ENCODE measurements around the gene LONP1.
A peak's percentile ranks its signal among the peaks of the same experiment; 100 is the strongest.

Gene LONP1

DNA sequence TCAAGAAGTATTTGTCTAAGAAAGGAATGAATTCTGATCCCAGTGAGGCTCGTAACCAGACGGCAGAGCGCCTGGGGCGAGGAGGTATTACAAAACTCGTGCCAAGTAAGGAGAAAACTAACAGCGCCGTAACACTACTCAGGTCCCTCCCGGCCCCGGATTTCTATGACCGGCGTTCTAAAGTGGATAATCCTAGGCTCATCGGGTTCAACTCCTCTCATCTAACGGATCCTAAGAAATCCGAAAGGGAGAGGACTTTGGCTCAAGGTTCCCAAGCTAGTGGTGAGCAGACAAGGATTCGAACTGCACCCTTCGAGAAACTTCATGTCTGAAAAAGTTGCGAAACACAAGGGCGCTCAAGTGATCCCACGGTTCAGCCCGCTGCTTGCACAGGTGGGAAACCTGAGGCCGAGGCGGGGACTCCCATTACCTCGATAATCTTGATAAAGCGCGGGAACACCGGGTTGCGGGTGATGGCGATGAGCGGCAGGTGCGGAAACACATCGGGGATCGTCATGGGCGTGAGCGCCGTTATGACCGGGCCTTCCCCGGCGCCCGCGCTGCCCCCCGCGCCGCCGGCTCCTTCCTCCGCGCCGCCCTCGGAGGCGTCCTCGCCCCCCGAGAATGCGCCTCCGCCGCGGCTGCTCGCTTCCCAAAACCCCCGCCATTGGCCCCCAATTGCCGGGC is 529 bp downstream of the LONP1 start:
- CTCF ChIA-PET, result interaction anchor here (1.0 to 2.6 kb wide), 2 partner anchors 10 to 31 kb away, joined by 5 to 16 read pairs; partner anchors contain the start of gene RPL36
- peak in 2 of 3 donors; percentile 18 to 24 for DNase-seq
- H3K4me3 ChIP-seq (ENCODE audit: control insufficient read depth in 1 of 7, extremely low read depth in 1 of 7, insufficient read depth in 4 of 7, low read depth in 2 of 7, low read length in 6 of 7), result peak overlapping the region; percentile 65 to 96 (median 92)
- H3K27me3 ChIP-seq (replicated peaks in 2 of 5; ENCODE audit: control insufficient read depth in 4 of 5, insufficient read depth in 5 of 5, low read length in 4 of 5), result no peaks in the 10 kb centered on the region
- H3K9me3 ChIP-seq (ENCODE audit: control extremely low read depth in 1 of 5, control insufficient read depth in 4 of 5, insufficient read depth in 2 of 5, low read depth in 1 of 5, low read length in 4 of 5), result no peaks in the 10 kb centered on the region
- peaks cover 0 to 15% (median 7%) of the 10 kb centered on the region in 4 experiments for H3K36me3 ChIP-seq (ENCODE audit: control insufficient read depth in 4 of 4, insufficient read depth in 4 of 4, low read length in 3 of 4)
- peak overlapping the region; percentile 84 to 93 for H3K27ac ChIP-seq (ENCODE audit: insufficient read depth in 1 of 2, low read depth in 1 of 2, low read length in 2 of 2, poor library complexity in 1 of 2, severe bottlenecking in 2 of 2)
- POLR2A ChIA-PET, result interaction anchor here (0.5 to 1.0 kb wide), 6 partner anchors 8 to 130 kb away, joined by 3 to 8 read pairs (median 4); partner anchors contain the start of gene RPL36
- peaks cover 4 to 26% (median 18%) of the 10 kb centered on the region in 4 experiments for H3K4me1 ChIP-seq (ENCODE audit: control extremely low read depth in 1 of 4, control insufficient read depth in 4 of 4, insufficient read depth in 4 of 4, low read length in 3 of 4)
- WGBS (ENCODE audit: insufficient coverage), result 0% methylated on average over 41 of the region's 58 CpGs

DNA sequence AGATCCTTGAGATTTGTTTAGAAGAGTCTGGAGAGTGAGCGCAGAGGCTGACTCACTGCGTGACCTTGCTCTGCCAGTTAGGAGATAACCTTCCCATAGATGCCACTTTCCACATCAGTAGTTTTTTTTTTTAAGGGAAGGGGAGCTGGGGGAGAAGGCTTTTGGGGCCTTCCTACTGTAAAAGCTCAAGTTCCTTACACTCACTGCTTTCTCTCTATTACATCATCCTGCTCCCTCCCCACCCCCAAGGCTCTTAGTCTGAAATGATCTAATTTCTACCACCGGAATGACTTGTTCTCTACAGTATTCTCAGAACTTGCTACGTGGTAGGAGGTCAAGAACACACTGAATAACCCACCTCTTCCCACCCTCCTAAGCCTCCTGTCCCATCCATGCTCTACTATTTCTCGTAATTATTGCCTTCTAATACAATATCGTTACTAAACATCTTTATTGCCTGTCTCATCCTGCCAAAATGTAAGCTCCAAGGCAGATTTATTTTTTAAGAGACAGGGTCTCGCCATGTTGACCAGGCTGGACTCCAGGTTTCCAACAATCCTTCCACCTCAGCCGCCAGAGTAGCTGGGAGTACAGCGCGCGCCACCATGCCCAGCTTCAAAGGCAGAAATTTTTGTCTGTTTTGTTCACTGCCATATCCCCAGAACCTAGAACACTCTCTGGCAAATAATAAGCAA is 1.2 kb downstream of the LONP1 start:
- Histone ChIP-seq H3K4me1 (ENCODE audit: control extremely low read depth in 1 of 4, control insufficient read depth in 4 of 4, insufficient read depth in 4 of 4, low read length in 3 of 4) (peaks cover 4 to 26% (median 18%) of the 10 kb centered on the region in 4 experiments), H3K27me3 (replicated peaks in 2 of 5; ENCODE audit: control insufficient read depth in 4 of 5, insufficient read depth in 5 of 5, low read length in 4 of 5) (no peaks in the 10 kb centered on the region), H3K36me3 (ENCODE audit: control insufficient read depth in 4 of 4, insufficient read depth in 4 of 4, low read length in 3 of 4) (peaks cover 0 to 20% (median 9%) of the 10 kb centered on the region in 4 experiments), H3K9me3 (ENCODE audit: control extremely low read depth in 1 of 5, control insufficient read depth in 4 of 5, insufficient read depth in 2 of 5, low read depth in 1 of 5, low read length in 4 of 5) (no peaks in the 10 kb centered on the region), H3K27ac (ENCODE audit: insufficient read depth in 1 of 2, low read depth in 1 of 2, low read length in 2 of 2, poor library complexity in 1 of 2, severe bottlenecking in 2 of 2) (peak overlapping the region; percentile 84 to 93), H3K4me3 (ENCODE audit: control insufficient read depth in 1 of 7, extremely low read depth in 1 of 7, insufficient read depth in 4 of 7, low read depth in 2 of 7, low read length in 6 of 7) (peak overlapping the region in 6 of 7 experiments; percentile 65 to 96 (median 92))
- WGBS (ENCODE audit: insufficient coverage), result 41% methylated on average over 6 of the region's 11 CpGs
- CTCF ChIA-PET, result interaction anchor here (0.6 to 1.5 kb wide), 3 partner anchors 10 to 253 kb away, joined by 3 to 5 read pairs (median 5); partner anchors contain the start of gene RPL36
- POLR2A ChIA-PET, result interaction anchor here (0.5 to 0.9 kb wide), 2 partner anchors 28 to 82 kb away, joined by 3 read pairs; no protein-coding TSS in a partner anchor
- peak in 2 of 3 donors; percentile 37 to 43 for DNase-seq

- CTCF ChIA-PET, result interaction anchor here (0.6 to 1.5 kb wide), 2 partner anchors 28 to 254 kb away, joined by 3 to 5 read pairs; partner anchors contain the start of gene RPL36
- Histone ChIP-seq H3K4me1 (ENCODE audit: control extremely low read depth in 1 of 4, control insufficient read depth in 4 of 4, insufficient read depth in 4 of 4, low read length in 3 of 4) (peaks cover 4 to 26% (median 18%) of the 10 kb centered on the region in 4 experiments), H3K4me3 (ENCODE audit: control insufficient read depth in 1 of 7, extremely low read depth in 1 of 7, insufficient read depth in 4 of 7, low read depth in 2 of 7, low read length in 6 of 7) (peak overlapping the region in 4 of 7 experiments; percentile 80 to 96 (median 94)), H3K27ac (ENCODE audit: insufficient read depth in 1 of 2, low read depth in 1 of 2, low read length in 2 of 2, poor library complexity in 1 of 2, severe bottlenecking in 2 of 2) (peak overlapping the region; percentile 84 to 93), H3K36me3 (ENCODE audit: control insufficient read depth in 4 of 4, insufficient read depth in 4 of 4, low read length in 3 of 4) (peaks cover 0 to 24% (median 12%) of the 10 kb centered on the region in 4 experiments), H3K9me3 (ENCODE audit: control extremely low read depth in 1 of 5, control insufficient read depth in 4 of 5, insufficient read depth in 2 of 5, low read depth in 1 of 5, low read length in 4 of 5) (no peaks in the 10 kb centered on the region), H3K27me3 (replicated peaks in 2 of 5; ENCODE audit: control insufficient read depth in 4 of 5, insufficient read depth in 5 of 5, low read length in 4 of 5) (no peaks in the 10 kb centered on the region)
- no peak for DNase-seq
- POLR2A ChIA-PET, result interaction anchor here (0.9 kb wide), 1 partner anchor 27 kb away, joined by 3 read pairs; no protein-coding TSS in a partner anchor
- 97% methylated on average over 10 of the region's 14 CpGs for WGBS (ENCODE audit: insufficient coverage)
Measured at GRCh38 chr19:5718037-5718578, 1.8 kb downstream of the LONP1 start.

- H3K27ac ChIP-seq (ENCODE audit: insufficient read depth in 1 of 2, low read depth in 1 of 2, low read length in 2 of 2, poor library complexity in 1 of 2, severe bottlenecking in 2 of 2), result peak overlapping the region in 1 of 2 experiments; percentile 93
- WGBS (ENCODE audit: insufficient coverage), result 93% methylated on average over 8 of the region's 8 CpGs
- POLR2A ChIA-PET, result interaction anchor here (0.9 kb wide), 1 partner anchor 26 kb away, joined by 3 read pairs; no protein-coding TSS in a partner anchor
Measured at GRCh38 chr19:5717215-5717935, 2.6 kb downstream of the LONP1 start.

GRCh38 chr19:5714816-5715215 is 5.1 kb downstream of the LONP1 start:
- Histone ChIP-seq H3K4me1 (ENCODE audit: control extremely low read depth in 1 of 4, control insufficient read depth in 4 of 4, insufficient read depth in 4 of 4, low read length in 3 of 4) (peaks cover 4 to 21% (median 15%) of the 10 kb centered on the region in 4 experiments), H3K27me3 (replicated peaks in 2 of 5; ENCODE audit: control insufficient read depth in 4 of 5, insufficient read depth in 5 of 5, low read length in 4 of 5) (no peaks in the 10 kb centered on the region), H3K9me3 (ENCODE audit: control extremely low read depth in 1 of 5, control insufficient read depth in 4 of 5, insufficient read depth in 2 of 5, low read depth in 1 of 5, low read length in 4 of 5) (no peaks in the 10 kb centered on the region), H3K27ac (ENCODE audit: insufficient read depth in 1 of 2, low read depth in 1 of 2, low read length in 2 of 2, poor library complexity in 1 of 2, severe bottlenecking in 2 of 2) (no peak overlapping the region), H3K4me3 (ENCODE audit: control insufficient read depth in 1 of 7, extremely low read depth in 1 of 7, insufficient read depth in 4 of 7, low read depth in 2 of 7, low read length in 6 of 7) (no peak overlapping the region), H3K36me3 (ENCODE audit: control insufficient read depth in 4 of 4, insufficient read depth in 4 of 4, low read length in 3 of 4) (peaks cover 13 to 52% (median 33%) of the 10 kb centered on the region in 4 experiments)
- ChIA-PET POLR2A (no interaction called here), CTCF (interaction anchor here (1.2 to 1.6 kb wide), 2 partner anchors 8 to 25 kb away, joined by 3 to 4 read pairs; partner anchors contain the start of gene RPL36)
- no peak for DNase-seq
- 99% methylated on average over 10 of the region's 10 CpGs for WGBS (ENCODE audit: insufficient coverage)

More at GRCh38 chr19:5717215-5717935, 2.6 kb downstream of the LONP1 start:
- H3K4me1 ChIP-seq (ENCODE audit: control extremely low read depth in 1 of 4, control insufficient read depth in 4 of 4, insufficient read depth in 4 of 4, low read length in 3 of 4), result peaks cover 4 to 26% (median 18%) of the 10 kb centered on the region in 4 experiments
- CTCF ChIA-PET, result interaction anchor here (1.5 kb wide), 1 partner anchor 28 kb away, joined by 5 read pairs; the partner anchor contains the start of gene RPL36
- peaks cover under 1 to 31% (median 15%) of the 10 kb centered on the region in 4 experiments for H3K36me3 ChIP-seq (ENCODE audit: control insufficient read depth in 4 of 4, insufficient read depth in 4 of 4, low read length in 3 of 4)
- no peaks in the 10 kb centered on the region for H3K9me3 ChIP-seq (ENCODE audit: control extremely low read depth in 1 of 5, control insufficient read depth in 4 of 5, insufficient read depth in 2 of 5, low read depth in 1 of 5, low read length in 4 of 5)
- H3K4me3 ChIP-seq (ENCODE audit: control insufficient read depth in 1 of 7, extremely low read depth in 1 of 7, insufficient read depth in 4 of 7, low read depth in 2 of 7, low read length in 6 of 7), result no peak overlapping the region
- H3K27me3 ChIP-seq (replicated peaks in 2 of 5; ENCODE audit: control insufficient read depth in 4 of 5, insufficient read depth in 5 of 5, low read length in 4 of 5), result no peaks in the 10 kb centered on the region
- DNase-seq, result no peak

DNA sequence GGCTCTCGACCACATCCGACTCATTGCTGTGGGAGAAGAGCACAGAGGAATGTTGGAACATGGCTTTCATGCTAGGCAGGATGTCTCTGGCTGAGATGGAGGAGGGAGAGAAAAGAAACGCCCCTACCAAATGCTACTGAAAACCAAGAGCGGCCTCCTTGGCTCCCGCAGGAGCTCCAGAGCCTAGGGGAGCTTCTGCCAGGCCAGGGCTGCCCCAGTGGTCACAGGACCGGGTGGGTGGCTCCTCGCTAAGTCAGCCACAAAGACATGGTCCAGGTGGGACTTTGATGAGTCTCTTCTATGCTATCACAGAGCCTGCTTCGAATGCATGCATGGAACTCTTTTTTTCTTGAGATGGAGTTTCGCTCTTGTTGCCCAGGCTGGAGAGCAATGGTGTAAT is 6.7 kb downstream of the LONP1 start:
- POLR2A ChIA-PET, result interaction anchor here (1.2 kb wide), 1 partner anchor 16 kb away, joined by 3 read pairs; no protein-coding TSS in a partner anchor
- WGBS (ENCODE audit: insufficient coverage), result 94% methylated on average over 9 of the region's 9 CpGs
- H3K36me3 ChIP-seq (ENCODE audit: control insufficient read depth in 4 of 4, insufficient read depth in 4 of 4, low read length in 3 of 4), result peaks cover 13 to 60% (median 38%) of the 10 kb centered on the region in 4 experiments
- H3K27ac ChIP-seq (ENCODE audit: insufficient read depth in 1 of 2, low read depth in 1 of 2, low read length in 2 of 2, poor library complexity in 1 of 2, severe bottlenecking in 2 of 2), result no peak overlapping the region
- no peaks in the 10 kb centered on the region for H3K9me3 ChIP-seq (ENCODE audit: control extremely low read depth in 1 of 5, control insufficient read depth in 4 of 5, insufficient read depth in 2 of 5, low read depth in 1 of 5, low read length in 4 of 5)
- CTCF ChIA-PET, result interaction anchor here (1.0 to 1.5 kb wide), 3 partner anchors 9 to 117 kb away, joined by 3 read pairs; no protein-coding TSS in a partner anchor
- no peak for DNase-seq
- peaks cover 0 to 10% (median 3%) of the 10 kb centered on the region in 4 experiments for H3K4me1 ChIP-seq (ENCODE audit: control extremely low read depth in 1 of 4, control insufficient read depth in 4 of 4, insufficient read depth in 4 of 4, low read length in 3 of 4)
- no peak overlapping the region for H3K4me3 ChIP-seq (ENCODE audit: control insufficient read depth in 1 of 7, extremely low read depth in 1 of 7, insufficient read depth in 4 of 7, low read depth in 2 of 7, low read length in 6 of 7)
- no peaks in the 10 kb centered on the region for H3K27me3 ChIP-seq (replicated peaks in 2 of 5; ENCODE audit: control insufficient read depth in 4 of 5, insufficient read depth in 5 of 5, low read length in 4 of 5)
